Gastroesophageal sphincter (tissue), 3 donors: ENCODE results near the gene EPHA7.

Source experiments
- CTCF ChIP-seq, 4 experiments: fragments of 200-600 bp in 2 of 4; fragments of 450-650 bp in 2 of 4; sonication (generic) in 1 of 4; IDR thresholded peaks; one replicate each; pipeline ENCODE4 v1.5.1; 2017 to 2019; ENCODE audit warnings: antibody characterized with exemption in 4 of 4, mild to moderate bottlenecking in 2 of 4, moderate library complexity in 2 of 4
- POLR2A ChIP-seq, 2 donors: fragments of 450-650 bp; IDR thresholded peaks; one replicate each; pipeline ENCODE4 v1.6.1; 2017; ENCODE audit warnings: antibody characterized with exemption in 2 of 2, mild to moderate bottlenecking in 2 of 2, moderate library complexity in 1 of 2
- POLR2AphosphoS5 ChIP-seq: sonication (generic); formaldehyde crosslinking; IDR thresholded peaks from one replicate; pipeline ENCODE4 v1.6.1; 2017; ENCODE audit warnings: antibody characterized with exemption

GRCh38 chr6:93238632-93239031, 180.7 kb downstream of the EPHA7 start:
- no peak for TF ChIP-seq CTCF (IDR thresholded peaks at IDR 0.05)
- no peak for TF ChIP-seq POLR2AphosphoS5
- no peak for TF ChIP-seq POLR2A (IDR thresholded peaks at IDR 0.05)
